SKM-1 treated with dmso at 0.1 percent for 144 hours (cell line): Measurements from ENCODE around the gene CAMK1G.

Experiments
- DNase-seq: peaks from one replicate; lab custom pipeline; 2025; ENCODE audit not compliant: unreplicated experiment; lab: John Stamatoyannopoulos, UW

The CAMK1G gene

DNA sequence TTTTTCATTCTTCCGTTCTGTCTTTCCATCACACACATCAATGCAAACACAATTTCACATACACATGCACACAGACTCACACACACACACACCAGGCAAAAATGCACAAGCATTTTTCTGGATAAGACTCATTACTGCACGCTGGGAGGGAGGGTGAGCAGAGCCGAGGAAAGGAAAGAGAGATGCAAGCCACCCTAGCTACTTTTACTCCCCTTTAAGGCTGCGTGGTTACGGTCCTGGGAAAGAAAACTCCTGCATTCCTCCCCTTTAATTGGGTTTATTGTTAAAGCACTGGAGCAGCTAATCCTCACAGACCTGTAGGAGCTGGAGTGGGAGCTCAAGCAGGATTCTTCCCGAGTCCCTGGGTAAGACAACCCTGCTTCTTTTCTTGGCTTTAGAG lies at the start of gene CAMK1G:
TSS of gene CAMK1G (plus strand) at position 307 of the 400 bp plus-strand sequence. CDS start 11,270 bp downstream, outside the sequence.
- DNase-seq = no peak

- no peak for DNase-seq
Observed at GRCh38 chr1:209534496-209535250, 48.8 kb upstream of the CAMK1G start.

DNA sequence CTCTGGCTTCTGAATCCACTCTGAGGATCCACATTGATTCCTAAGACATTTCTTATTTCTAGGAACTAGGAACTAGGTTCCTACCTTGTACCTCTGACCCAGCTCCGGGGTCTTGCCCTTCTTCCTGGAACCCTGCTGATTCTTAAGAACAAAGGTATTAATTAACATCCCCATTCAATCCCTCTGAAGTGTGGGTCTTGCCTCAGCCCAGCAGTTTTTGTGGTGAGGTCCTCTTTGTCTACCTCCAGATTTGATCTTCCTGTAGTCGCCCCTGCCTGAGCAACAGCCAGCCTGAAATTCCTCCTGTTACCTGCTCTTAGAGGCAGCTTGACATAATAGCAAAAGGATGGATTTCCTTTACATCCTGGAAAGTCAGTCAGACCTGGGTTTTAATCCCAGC lies 46.7 kb upstream of the CAMK1G start:
- DNase-seq = no peak

DNA sequence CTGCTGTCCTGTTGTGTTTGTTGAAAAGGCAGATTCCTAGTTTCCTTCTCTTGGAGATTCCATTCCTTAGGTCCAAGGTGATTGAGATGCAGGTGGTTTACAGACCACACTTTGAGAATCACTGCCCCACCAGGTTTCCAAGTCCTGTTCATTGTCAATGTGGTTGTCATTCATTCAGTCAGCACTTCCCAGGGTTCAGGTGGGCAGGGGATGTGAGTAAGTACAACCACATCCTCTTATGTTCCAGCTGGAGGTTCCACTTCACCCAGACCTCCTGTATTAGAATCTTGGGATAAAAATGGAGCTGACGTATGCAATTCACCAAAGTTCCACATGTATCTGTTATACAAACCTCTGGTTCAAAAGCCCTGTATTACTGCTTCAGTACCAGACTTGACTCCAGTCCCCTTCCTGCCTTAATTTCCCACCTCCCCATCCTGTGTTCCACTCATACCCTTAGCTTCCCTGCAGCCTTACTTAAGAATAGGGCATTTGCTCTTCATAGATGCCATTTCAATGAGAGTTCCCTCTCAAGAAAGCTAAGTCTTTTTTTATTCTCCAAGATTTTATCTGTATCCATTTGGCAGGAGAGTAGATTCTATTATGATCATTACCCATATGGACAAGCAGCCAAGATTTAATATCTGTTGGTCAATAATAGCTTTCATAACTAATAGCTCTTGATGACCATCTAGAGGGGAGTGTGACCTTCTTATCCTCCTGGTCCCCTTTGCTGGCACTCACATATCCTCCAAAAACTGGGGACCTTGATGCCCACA lies 46.0 kb upstream of the CAMK1G start:
- DNase-seq = no peak

- DNase-seq = no peak
Observed at GRCh38 chr1:209539576-209539975, 43.9 kb upstream of the CAMK1G start.

GRCh38 chr1:209542585-209542984 lies 40.9 kb upstream of the CAMK1G start:
- DNase-seq = no peak

GRCh38 chr1:209544098-209544497 lies 39.4 kb upstream of the CAMK1G start:
- DNase-seq = no peak

- no peak for DNase-seq
Observed at GRCh38 chr1:209545423-209545822, 38.1 kb upstream of the CAMK1G start.

GRCh38 chr1:209546390-209547085 lies 37.0 kb upstream of the CAMK1G start:
- DNase-seq = no peak

GRCh38 chr1:209547626-209548025 lies 35.9 kb upstream of the CAMK1G start:
- DNase-seq = no peak

- no peak for DNase-seq
Observed at GRCh38 chr1:209549443-209550205, 33.9 kb upstream of the CAMK1G start.

- no peak for DNase-seq
Observed at GRCh38 chr1:209550519-209550918, 33.0 kb upstream of the CAMK1G start.

GRCh38 chr1:209552406-209553264 lies 30.9 kb upstream of the CAMK1G start:
- no peak for DNase-seq

DNA sequence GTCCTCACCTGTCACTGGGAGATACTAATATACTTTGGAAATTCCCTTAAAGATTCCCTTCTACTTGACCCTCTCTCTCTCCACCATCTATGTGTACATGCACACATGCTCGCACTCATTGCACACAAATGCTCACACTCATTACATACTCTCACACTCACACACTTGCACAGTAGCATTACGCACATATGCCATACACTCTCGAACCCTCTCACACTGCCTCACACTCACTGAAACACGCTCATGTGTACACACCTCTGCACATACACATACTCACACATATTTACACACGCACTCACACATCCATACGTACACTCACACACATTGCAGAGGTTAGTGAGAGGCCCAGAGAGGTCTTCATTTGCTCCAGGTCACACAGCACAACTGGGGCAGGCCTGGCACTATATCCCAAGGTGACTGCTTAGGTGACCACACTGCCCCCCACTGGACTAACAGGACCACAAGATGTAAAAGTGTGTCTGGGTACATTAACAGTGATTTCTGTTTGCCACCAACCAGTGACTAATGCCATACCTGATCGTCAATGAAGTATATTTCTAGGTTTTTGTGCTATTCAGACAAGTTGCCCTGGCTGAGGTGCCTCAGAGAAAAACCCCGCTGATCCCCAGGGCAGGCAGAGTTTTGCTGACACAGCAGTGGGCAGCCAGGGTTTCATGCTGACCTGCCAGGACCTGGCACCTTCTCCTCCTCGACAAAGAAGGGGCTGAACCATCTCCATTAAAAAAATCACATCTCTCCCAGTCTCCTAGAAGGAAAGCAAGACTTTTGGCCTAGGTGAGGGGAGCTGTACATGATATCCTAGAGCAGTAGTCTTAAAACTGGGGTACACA lies 28.5 kb upstream of the CAMK1G start:
- DNase-seq = no peak

- DNase-seq = no peak
Observed at GRCh38 chr1:209556162-209556690, 27.3 kb upstream of the CAMK1G start.

DNA sequence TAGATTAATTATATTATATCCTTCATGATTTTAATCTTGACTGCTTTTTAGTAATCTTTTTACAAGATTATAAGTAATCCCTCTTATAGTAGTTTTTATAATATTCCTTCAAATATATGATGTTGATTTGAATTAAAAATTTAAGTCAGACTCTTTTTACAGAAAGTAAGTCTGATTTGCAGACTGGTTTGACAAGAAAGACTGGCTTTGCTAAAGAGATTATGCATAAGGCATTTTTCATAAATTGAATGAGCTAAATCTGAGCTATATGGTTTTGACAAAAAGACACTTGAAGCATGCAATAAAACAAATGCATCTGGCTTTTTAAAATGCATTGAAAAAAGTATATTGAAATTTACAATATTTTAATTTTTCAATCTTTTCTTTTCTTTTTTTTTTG lies 26.3 kb upstream of the CAMK1G start:
- no peak for DNase-seq

- DNase-seq = no peak
Observed at GRCh38 chr1:209560529-209560928, 23.0 kb upstream of the CAMK1G start.

- DNase-seq = no peak
Observed at GRCh38 chr1:209560952-209561351, 22.6 kb upstream of the CAMK1G start.

GRCh38 chr1:209561532-209561931 lies 22.0 kb upstream of the CAMK1G start:
- DNase-seq = no peak
